Stomach smooth muscle (tissue), 2 donors: ENCODE measurements around the gene PCDHGA2.
"Not testable (repeated sequence)": the region's sequence is repeated elsewhere in the genome, so short reads cannot be mapped to it uniquely, and the experiment has no call there.

ENCODE experiments used
- H3K27ac ChIP-seq: one replicate; pipeline ENCODE4 v1.7.0; 2013; ENCODE audit warnings: mild to moderate bottlenecking, low read length, inconsistent platforms
- H3K27me3 ChIP-seq, 2 donors: one replicate each; pipeline ENCODE4 v1.7.0; 2013; ENCODE audit warnings: low read length in 2 of 2; ENCODE audit not compliant: insufficient read depth in 2 of 2, control insufficient read depth in 1 of 2
- H3K36me3 ChIP-seq, 2 donors: one replicate each; pipeline ENCODE4 v1.7.0; 2013; ENCODE audit warnings: low read length in 2 of 2; ENCODE audit not compliant: control insufficient read depth in 2 of 2, insufficient read depth in 2 of 2
- H3K4me1 ChIP-seq: one replicate; pipeline ENCODE4 v1.7.0; 2013; ENCODE audit warnings: low read length; ENCODE audit not compliant: control insufficient read depth, insufficient read depth
- H3K4me3 ChIP-seq, 2 donors: one replicate each; pipeline ENCODE4 v1.7.0; 2013; ENCODE audit warnings: low read length in 2 of 2
- H3K9ac ChIP-seq, 2 donors: one replicate each; pipeline ENCODE4 v1.7.0; 2013; ENCODE audit warnings: low read length in 2 of 2, mild to moderate bottlenecking in 1 of 2
- H3K9me3 ChIP-seq, 2 donors: one replicate each; pipeline ENCODE4 v1.7.0; 2013; ENCODE audit warnings: low read length in 2 of 2; ENCODE audit not compliant: control insufficient read depth in 2 of 2
- donor health status: healthy.
- donor health status: Pancreatic carcinoma.

PCDHGA2 gene

DNA sequence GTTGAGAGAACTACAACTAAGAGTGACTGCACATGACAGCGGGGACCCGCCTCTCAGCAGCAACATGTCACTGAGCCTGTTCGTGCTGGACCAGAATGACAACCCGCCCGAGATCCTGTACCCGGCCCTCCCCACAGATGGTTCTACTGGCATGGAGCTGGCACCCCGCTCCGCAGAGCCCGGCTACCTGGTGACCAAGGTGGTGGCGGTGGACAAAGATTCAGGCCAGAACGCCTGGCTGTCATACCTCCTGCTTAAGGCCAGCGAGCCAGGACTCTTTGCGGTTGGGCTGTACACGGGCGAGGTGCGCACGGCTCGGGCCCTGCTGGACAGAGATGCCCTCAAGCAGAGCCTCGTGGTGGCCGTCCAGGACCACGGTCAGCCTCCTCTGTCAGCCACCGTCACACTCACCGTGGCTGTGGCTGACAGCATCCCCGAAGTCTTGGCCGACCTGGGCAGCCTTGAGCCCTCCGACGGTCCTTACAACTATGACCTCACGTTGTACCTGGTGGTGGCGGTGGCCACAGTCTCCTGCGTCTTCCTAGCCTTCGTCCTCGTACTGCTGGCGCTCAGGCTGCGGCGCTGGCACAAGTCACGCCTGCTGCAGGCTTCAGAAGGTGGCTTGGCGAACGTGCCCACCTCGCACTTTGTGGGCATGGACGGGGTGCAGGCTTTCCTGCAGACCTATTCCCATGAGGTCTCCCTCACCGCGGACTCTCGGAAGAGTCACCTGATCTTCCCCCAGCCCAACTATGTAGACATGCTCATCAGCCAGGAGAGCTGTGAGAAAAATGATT, 46.1 kb downstream of the PCDHGA2 start:
- Histone ChIP-seq H3K9me3 (peaks cover 44 to 73% of the 10 kb centered on the region in 2 donors), H3K27ac (no peak overlapping the region), H3K27me3 (no peaks in the 10 kb centered on the region), H3K4me3 (peak overlapping the region in 1 of 2 donors; percentile 58), H3K9ac (no peak overlapping the region), H3K4me1 (no peaks in the 10 kb centered on the region), H3K36me3 (peaks cover 0 to 3% of the 10 kb centered on the region in 2 donors)

DNA sequence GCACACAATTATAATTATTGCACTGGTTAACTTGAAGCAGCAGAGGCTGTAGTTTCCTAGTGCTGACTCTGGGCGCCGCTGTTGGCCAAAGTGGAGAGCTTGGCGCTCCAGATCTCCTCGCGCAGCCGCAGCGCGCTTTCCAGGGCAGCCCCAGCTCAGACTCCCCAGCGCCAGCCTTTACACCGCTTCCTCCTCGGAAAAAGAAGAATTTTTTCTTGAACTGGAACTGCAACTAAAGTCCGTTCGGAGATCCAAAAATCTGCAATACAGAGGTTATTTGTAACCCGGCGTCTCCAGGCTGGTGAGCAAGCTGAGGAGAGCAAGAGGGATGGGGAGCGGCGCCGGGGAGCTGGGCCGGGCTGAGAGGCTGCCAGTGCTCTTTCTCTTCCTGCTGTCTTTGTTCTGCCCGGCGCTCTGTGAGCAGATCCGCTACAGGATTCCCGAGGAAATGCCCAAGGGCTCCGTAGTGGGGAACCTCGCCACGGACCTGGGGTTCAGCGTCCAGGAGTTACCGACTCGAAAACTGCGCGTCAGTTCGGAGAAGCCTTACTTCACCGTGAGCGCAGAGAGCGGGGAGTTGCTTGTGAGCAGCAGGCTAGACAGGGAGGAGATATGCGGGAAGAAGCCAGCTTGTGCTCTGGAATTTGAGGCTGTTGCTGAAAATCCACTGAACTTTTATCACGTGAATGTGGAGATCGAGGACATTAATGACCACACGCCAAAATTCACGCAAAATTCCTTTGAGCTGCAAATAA, 49.2 kb downstream of the PCDHGA2 start, which contains the start of gene PCDHGB4:
Gene PCDHGB4 (plus strand): TSS at position 142 of the 755 bp plus-strand sequence. CDS start 187 bp downstream, at position 329.
- H3K4me1 ChIP-seq, H3K27ac ChIP-seq, H3K36me3 ChIP-seq, H3K27me3 ChIP-seq, H3K9ac ChIP-seq: not testable (repeated sequence)
- H3K4me3 ChIP-seq: peak within 1 kb of the TSS; percentile 29 to 38
- peaks cover 52 to 77% of the 10 kb centered on the region in 2 donors for H3K9me3 ChIP-seq

DNA sequence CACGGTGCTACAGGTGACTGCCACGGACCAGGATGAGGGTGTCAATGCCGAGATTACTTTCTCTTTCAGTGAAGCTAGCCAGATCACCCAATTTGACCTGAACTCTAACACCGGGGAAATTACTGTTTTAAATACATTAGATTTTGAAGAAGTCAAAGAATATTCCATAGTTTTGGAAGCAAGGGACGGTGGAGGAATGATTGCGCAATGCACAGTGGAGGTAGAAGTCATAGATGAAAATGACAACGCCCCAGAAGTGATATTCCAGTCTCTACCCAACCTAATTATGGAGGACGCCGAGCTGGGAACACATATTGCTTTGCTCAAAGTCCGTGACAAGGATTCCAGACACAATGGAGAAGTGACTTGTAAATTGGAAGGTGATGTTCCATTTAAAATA, 50.1 kb downstream of the PCDHGA2 start:
- Histone ChIP-seq H3K36me3 (peaks cover 0 to 3% of the 10 kb centered on the region in 2 donors), H3K27me3 (peaks cover 0 to 3% of the 10 kb centered on the region in 2 donors), H3K4me1 (no peaks in the 10 kb centered on the region), H3K9ac (no peak overlapping the region), H3K27ac (no peak overlapping the region), H3K9me3 (peaks cover 52 to 77% of the 10 kb centered on the region in 2 donors), H3K4me3 (peak overlapping the region in 1 of 2 donors; percentile 38)

DNA sequence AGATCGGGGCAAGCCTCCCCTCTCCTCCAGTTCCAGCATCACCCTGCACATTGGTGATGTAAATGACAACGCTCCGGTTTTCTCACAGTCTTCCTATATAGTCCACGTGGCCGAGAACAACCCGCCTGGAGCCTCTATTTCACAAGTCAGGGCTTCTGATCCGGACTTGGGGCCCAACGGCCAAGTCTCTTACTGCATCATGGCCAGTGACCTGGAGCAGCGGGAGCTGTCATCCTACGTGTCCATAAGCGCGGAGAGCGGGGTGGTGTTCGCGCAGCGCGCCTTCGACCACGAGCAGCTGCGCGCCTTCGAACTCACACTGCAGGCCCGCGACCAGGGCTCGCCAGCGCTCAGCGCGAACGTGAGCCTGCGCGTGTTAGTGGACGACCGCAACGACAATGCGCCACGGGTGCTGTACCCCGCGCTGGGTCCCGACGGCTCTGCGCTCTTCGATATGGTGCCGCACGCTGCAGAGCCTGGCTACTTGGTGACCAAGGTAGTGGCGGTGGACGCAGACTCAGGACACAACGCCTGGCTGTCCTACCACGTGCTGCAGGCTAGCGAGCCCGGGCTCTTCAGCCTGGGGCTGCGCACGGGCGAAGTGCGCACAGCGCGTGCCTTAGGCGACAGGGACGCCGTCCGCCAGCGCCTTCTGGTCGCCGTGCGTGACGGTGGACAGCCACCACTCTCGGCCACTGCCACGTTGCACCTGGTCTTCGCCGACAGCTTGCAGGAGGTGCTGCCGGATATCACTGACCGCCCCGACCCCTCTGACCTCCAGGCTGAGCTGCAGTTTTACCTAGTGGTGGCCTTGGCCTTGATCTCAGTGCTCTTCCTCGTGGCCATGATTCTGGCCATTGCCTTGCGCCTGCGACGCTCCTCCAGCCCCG, 50.8 kb downstream of the PCDHGA2 start:
- Histone ChIP-seq H3K4me3 (peak overlapping the region; percentile 29 to 38), H3K9ac (no peak overlapping the region), H3K27ac (no peak overlapping the region), H3K27me3 (peaks cover 0 to 3% of the 10 kb centered on the region in 2 donors), H3K4me1 (no peaks in the 10 kb centered on the region), H3K9me3 (peaks cover 49 to 75% of the 10 kb centered on the region in 2 donors), H3K36me3 (peaks cover 0 to 3% of the 10 kb centered on the region in 2 donors)

DNA sequence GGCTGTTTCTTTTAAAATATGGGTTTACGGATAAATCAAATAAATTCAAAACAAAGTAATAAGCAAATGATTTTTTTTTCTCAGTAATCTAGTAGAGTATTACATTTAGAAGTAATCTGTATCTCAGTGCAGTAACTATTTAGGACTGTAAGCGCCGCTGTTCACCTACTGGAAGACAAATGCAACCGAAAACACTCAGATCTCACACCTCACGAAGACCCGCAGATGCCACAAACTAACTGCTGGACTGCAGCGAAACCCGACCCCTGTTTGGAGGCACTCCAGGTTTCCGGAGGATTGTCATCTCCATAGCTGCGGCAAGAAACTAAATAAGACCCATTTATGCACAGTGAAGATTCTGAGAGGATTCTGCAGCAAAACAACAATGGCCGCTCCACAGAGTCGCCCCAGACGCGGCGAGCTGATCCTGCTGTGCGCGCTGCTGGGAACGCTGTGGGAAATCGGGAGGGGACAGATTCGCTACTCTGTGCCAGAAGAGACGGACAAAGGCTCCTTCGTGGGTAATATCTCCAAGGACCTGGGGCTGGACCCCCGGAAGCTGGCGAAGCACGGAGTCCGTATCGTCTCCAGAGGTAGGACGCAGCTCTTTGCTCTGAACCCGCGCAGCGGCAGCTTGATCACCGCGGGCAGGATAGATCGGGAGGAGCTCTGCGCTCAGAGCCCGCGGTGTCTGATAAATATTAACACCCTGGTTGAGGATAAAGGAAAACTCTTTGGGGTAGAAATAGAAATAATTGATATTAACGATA, 54.1 kb downstream of the PCDHGA2 start, which contains the start of gene PCDHGA8:
Gene PCDHGA8 (plus strand): TSS at position 205 of the 770 bp plus-strand sequence. CDS start 181 bp downstream, at position 386.
- H3K4me1 ChIP-seq: no peaks in the 10 kb centered on the region
- no peak within 1 kb of the TSS for H3K27ac ChIP-seq
- no peak within 1 kb of the TSS for H3K9ac ChIP-seq
- peaks cover 37 to 75% of the 10 kb centered on the region in 2 donors for H3K9me3 ChIP-seq
- H3K36me3 ChIP-seq: peaks cover 2 to 3% of the 10 kb centered on the region in 2 donors
- peaks cover 0 to 3% of the 10 kb centered on the region in 2 donors for H3K27me3 ChIP-seq
- peak within 1 kb of the TSS; percentile 15 to 37 for H3K4me3 ChIP-seq
